ENCODE measurements around the gene SLAMF1. TPM values are rescaled to one million over a fixed set of nuclear protein-coding genes. Genes with fewer than 3 reads are reported as not detected.

The SLAMF1 gene
- total RNA-seq, 1 experiment from 2014 or later, result 2.2 TPM

GRCh38 chr1:160606611-160607010 lies 40.2 kb downstream of the SLAMF1 start:
- POLR2A ChIA-PET (ENCODE audit: low non-redundant PET), result no interaction called here
- no TSS peak for BruUV-seq (replicated peaks)

GRCh38 chr1:160605792-160606479 lies 40.9 kb downstream of the SLAMF1 start:
- Histone ChIP-seq H3K27ac (ENCODE audit: low read depth, low read length, poor library complexity, severe bottlenecking) (no peak overlapping the region), H3K4me3 (ENCODE audit: low read depth, low read length, poor library complexity, severe bottlenecking) (no peak overlapping the region), H3K9me3 (ENCODE audit: low read depth, low read length, poor library complexity, severe bottlenecking) (no peaks in the 10 kb centered on the region), H3K4me1 (ENCODE audit: insufficient read depth, low read length, poor library complexity, severe bottlenecking) (peaks cover 15% of the 10 kb centered on the region), H3K36me3 (ENCODE audit: insufficient read depth, low read length, poor library complexity, severe bottlenecking) (no peaks in the 10 kb centered on the region), H3K27me3 (replicated peaks; ENCODE audit: insufficient read depth, low read depth, low read length, poor library complexity) (no peaks in the 10 kb centered on the region)
- no TSS peak for BruUV-seq (replicated peaks)
- no peak for TF ChIP-seq CTCF (conservative IDR thresholded peaks at IDR 0.05; ENCODE audit: low read depth, low read length)
- no peak for TF ChIP-seq EZH2 (IDR thresholded peaks at IDR 0.05; ENCODE audit: borderline replicate concordance, low read depth, low read length, poor library complexity, severe bottlenecking)
- POLR2A ChIA-PET (ENCODE audit: low non-redundant PET), result no interaction called here
- DNase-seq (ENCODE audit: low spot score), result no peak
- intact Hi-C loops (cut with micrococcal nuclease; ENCODE audit: unreplicated experiment), result loop anchor here (2.0 to 5.0 kb wide), 2 partner anchors 61 to 71 kb away; no protein-coding TSS in a partner anchor
- CTCF ChIA-PET, result interaction anchor here (2.6 kb wide), 1 partner anchor 177 kb away, joined by 6 read pairs; no protein-coding TSS in a partner anchor

More at GRCh38 chr1:160606611-160607010, 40.2 kb downstream of the SLAMF1 start:
- Histone ChIP-seq H3K4me3 (ENCODE audit: low read depth, low read length, poor library complexity, severe bottlenecking) (no peak overlapping the region), H3K9me3 (ENCODE audit: low read depth, low read length, poor library complexity, severe bottlenecking) (no peaks in the 10 kb centered on the region), H3K36me3 (ENCODE audit: insufficient read depth, low read length, poor library complexity, severe bottlenecking) (no peaks in the 10 kb centered on the region), H3K27me3 (replicated peaks; ENCODE audit: insufficient read depth, low read depth, low read length, poor library complexity) (no peaks in the 10 kb centered on the region), H3K4me1 (ENCODE audit: insufficient read depth, low read length, poor library complexity, severe bottlenecking) (peaks cover 15% of the 10 kb centered on the region), H3K27ac (ENCODE audit: low read depth, low read length, poor library complexity, severe bottlenecking) (no peak overlapping the region)
- TF ChIP-seq CTCF (conservative IDR thresholded peaks at IDR 0.05; ENCODE audit: low read depth, low read length), result no peak
- no peak for TF ChIP-seq EZH2 (IDR thresholded peaks at IDR 0.05; ENCODE audit: borderline replicate concordance, low read depth, low read length, poor library complexity, severe bottlenecking)
- intact Hi-C loops (cut with micrococcal nuclease; ENCODE audit: unreplicated experiment), result loop anchor here (1.0 to 5.0 kb wide), 3 partner anchors 62 to 178 kb away; no protein-coding TSS in a partner anchor
- no peak for DNase-seq (ENCODE audit: low spot score)
- CTCF ChIA-PET, result interaction anchor here (0.6 to 2.6 kb wide), 3 partner anchors 41 to 178 kb away, joined by 3 to 6 read pairs (median 4); no protein-coding TSS in a partner anchor

- ChIA-PET POLR2A (ENCODE audit: low non-redundant PET) (no interaction called here), CTCF (no interaction called here)
- no peaks in the 10 kb centered on the region for H3K36me3 ChIP-seq (ENCODE audit: insufficient read depth, low read length, poor library complexity, severe bottlenecking)
- no peak overlapping the region for H3K4me3 ChIP-seq (ENCODE audit: low read depth, low read length, poor library complexity, severe bottlenecking)
- H3K9me3 ChIP-seq (ENCODE audit: low read depth, low read length, poor library complexity, severe bottlenecking), result no peaks in the 10 kb centered on the region
- peaks cover 15% of the 10 kb centered on the region for H3K4me1 ChIP-seq (ENCODE audit: insufficient read depth, low read length, poor library complexity, severe bottlenecking)
- no peak for DNase-seq (ENCODE audit: low spot score)
- BruUV-seq (replicated peaks), result no TSS peak
- H3K27me3 ChIP-seq (replicated peaks; ENCODE audit: insufficient read depth, low read depth, low read length, poor library complexity), result no peaks in the 10 kb centered on the region
- no peak overlapping the region for H3K27ac ChIP-seq (ENCODE audit: low read depth, low read length, poor library complexity, severe bottlenecking)
- TF ChIP-seq CTCF (conservative IDR thresholded peaks at IDR 0.05; ENCODE audit: low read depth, low read length), result no peak
- TF ChIP-seq EZH2 (IDR thresholded peaks at IDR 0.05; ENCODE audit: borderline replicate concordance, low read depth, low read length, poor library complexity, severe bottlenecking), result no peak
- intact Hi-C loops (cut with micrococcal nuclease; ENCODE audit: unreplicated experiment), result loop anchor here (5.0 kb wide), 1 partner anchor 72 kb away; no protein-coding TSS in a partner anchor
Observed at GRCh38 chr1:160605205-160605604, 41.6 kb downstream of the SLAMF1 start.

All from A673 (cell line).